Body of pancreas (tissue), 4 donors: Measurements from ENCODE around the gene LRSAM1. TPM values are rescaled to one million over a fixed set of nuclear protein-coding genes. Genes with fewer than 3 reads are reported as not detected.

Experiments used
- ATAC-seq: fragments of 150-250 bp; one replicate; pipeline ENCODE4 v1.9.1; 2016
- DNase-seq, 4 donors: peaks; one replicate each; pipeline ENCODE4 v3.0.0-alpha.2; 2019
- H3K27ac ChIP-seq, 4 donors: fragments of 200-600 bp; sonication (generic); 1 replicate in 3 of 4; 2 replicates in 1 of 4; pipeline versions ENCODE4 v1.5.1 to v1.6.1; 2016 to 2019; ENCODE audit warnings: mild to moderate bottlenecking in 1 of 4, mixed read lengths in 1 of 4, moderate library complexity in 1 of 4
- H3K27me3 ChIP-seq, 2 donors: fragments of 200-600 bp; sonication (generic); one replicate each; pipeline ENCODE4 v1.6.0; 2016; ENCODE audit warnings: mild to moderate bottlenecking in 1 of 2
- H3K36me3 ChIP-seq, 2 donors: fragments of 200-600 bp; sonication (generic); replicated peaks in 1 of 2; 2 replicates each; pipeline ENCODE4 v1.5.1; 2016; ENCODE audit warnings: low read depth in 2 of 2; ENCODE audit not compliant: insufficient read depth in 1 of 2
- H3K4me1 ChIP-seq: fragments of 200-600 bp; sonication (generic); one replicate; pipeline ENCODE4 v1.6.0; 2016
- H3K4me3 ChIP-seq, 2 donors: fragments of 200-600 bp; sonication (generic); 1 replicate in 1 of 2; 2 replicates in 1 of 2; pipeline ENCODE4 v1.5.1; 2016 to 2019
- H3K9me3 ChIP-seq, 3 donors: fragments of 200-600 bp; sonication (generic); 1 replicate in 2 of 3; 2 replicates in 1 of 3; pipeline ENCODE4 v1.5.1; 2016
- CTCF ChIP-seq, 7 experiments: fragments of 450-650 bp in 4 of 7; fragments of 200-600 bp in 3 of 7; sonication (generic) in 3 of 7; IDR thresholded peaks; one replicate each; pipeline ENCODE4 v1.5.1; 2016 to 2019; ENCODE audit warnings: antibody characterized with exemption in 7 of 7
- POLR2A ChIP-seq, 3 donors: fragments of 450-650 bp; IDR thresholded peaks; one replicate each; pipeline ENCODE4 v1.6.1; 2016; ENCODE audit warnings: antibody characterized with exemption in 3 of 3, mild to moderate bottlenecking in 2 of 3
- WGBS, 2 donors: methylation state at CpG; one replicate each; pipeline ENCODE4 v1.1.5; 2017; 5-methylcytosine and 5-hydroxymethylcytosine counted together
- intact Hi-C: fragments of 100-400 bp; cut with DNase I; formaldehyde crosslinking; loops from one replicate; pipeline ENCODE4 v1.15.1; 2023
- total RNA-seq, 2 donors: library from RNA; depleted of rRNA; stranded (reverse); fragments of >200 nt; gene quantifications; one replicate each; pipeline ENCODE4 v1.1.0, GENCODE V29; 2016

Gene LRSAM1
- total RNA-seq, 2 donors from 2014 or later, result 9.6 to 26.0 TPM

- H3K36me3 ChIP-seq, result no peaks in the 10 kb centered on the region
- intact Hi-C loops, result no loop called here
- H3K27me3 ChIP-seq, result no peaks in the 10 kb centered on the region
- TF ChIP-seq CTCF (IDR thresholded peaks at IDR 0.05) (no peak), POLR2A (IDR thresholded peaks at IDR 0.05) (no peak)
- H3K4me3 ChIP-seq, result no peak overlapping the region
- no peak for DNase-seq
- no peak overlapping the region for H3K27ac ChIP-seq
- H3K9me3 ChIP-seq, result no peaks in the 10 kb centered on the region
- 80 to 93% methylated on average over 1 to 7 of the region's 10 CpGs for WGBS, 2 donors
- H3K4me1 ChIP-seq, result peaks cover 26% of the 10 kb centered on the region
- no peak for ATAC-seq
These were observed 40.2 kb downstream of the LRSAM1 start for GRCh38 chr9:127491516-127491915.

GRCh38 chr9:127492616-127493015 is 41.3 kb downstream of the LRSAM1 start:
- H3K36me3 ChIP-seq, result no peaks in the 10 kb centered on the region
- H3K4me3 ChIP-seq, result no peak overlapping the region
- H3K27ac ChIP-seq, result no peak overlapping the region
- TF ChIP-seq CTCF (IDR thresholded peaks at IDR 0.05), result no peak
- H3K9me3 ChIP-seq, result no peaks in the 10 kb centered on the region
- H3K4me1 ChIP-seq, result peaks cover 26% of the 10 kb centered on the region
- no peak for DNase-seq
- no peak for ATAC-seq
- no peaks in the 10 kb centered on the region for H3K27me3 ChIP-seq
- 90 to 91% methylated on average over 14 of the region's 14 CpGs for WGBS, 2 donors
- intact Hi-C loops, result no loop called here

GRCh38 chr9:127493592-127494303 is 42.4 kb downstream of the LRSAM1 start:
- peaks cover 26% of the 10 kb centered on the region for H3K4me1 ChIP-seq
- H3K27ac ChIP-seq, result peak overlapping the region in 3 of 4 donors; percentile 62 to 73 (median 68)
- H3K9me3 ChIP-seq, result no peaks in the 10 kb centered on the region
- no peak overlapping the region for H3K4me3 ChIP-seq
- H3K27me3 ChIP-seq, result no peaks in the 10 kb centered on the region
- TF ChIP-seq CTCF (IDR thresholded peaks at IDR 0.05) (no peak), POLR2A (IDR thresholded peaks at IDR 0.05) (no peak)
- intact Hi-C loops, result no loop called here
- DNase-seq (peak in 2 of 4 donors; percentile 46 to 49), ATAC-seq (no peak)
- no peaks in the 10 kb centered on the region for H3K36me3 ChIP-seq
- WGBS, 2 donors, result 70 to 77% methylated on average over 5 to 21 of the region's 22 CpGs

GRCh38 chr9:127494304-127494702 is 43.0 kb downstream of the LRSAM1 start:
- H3K4me1 ChIP-seq, result peaks cover 26% of the 10 kb centered on the region
- H3K36me3 ChIP-seq, result no peaks in the 10 kb centered on the region
- no peak overlapping the region for H3K4me3 ChIP-seq
- TF ChIP-seq CTCF (IDR thresholded peaks at IDR 0.05), result no peak
- TF ChIP-seq POLR2A (IDR thresholded peaks at IDR 0.05), result no peak
- no peaks in the 10 kb centered on the region for H3K27me3 ChIP-seq
- H3K9me3 ChIP-seq, result no peaks in the 10 kb centered on the region
- intact Hi-C loops, result no loop called here
- WGBS, 2 donors, result 23 to 31% methylated on average over 7 to 9 of the region's 9 CpGs
- DNase-seq (peak in 3 of 4 donors; percentile 51 to 54 (median 52)), ATAC-seq (peak; percentile 25)
- H3K27ac ChIP-seq, result peak overlapping the region; percentile 59 to 73 (median 65)
